ENCODE data around the gene ARVCF.

ARVCF gene

GRCh38 chr22:19961868-19962245 lies 54.8 kb downstream of the ARVCF start:
- Histone ChIP-seq H2BK15ac (ENCODE audit: low read length) (peak overlapping the region; percentile 98), H3K9ac (ENCODE audit: low read depth, low read length, poor library complexity) (peak overlapping the region; percentile 44), H3K27ac (replicated peaks; ENCODE audit: low read length) (no peak overlapping the region), H3K79me1 (ENCODE audit: low read depth, low read length) (peaks cover 3% of the 10 kb centered on the region), H3K36me3 (replicated peaks in 1 of 2; ENCODE audit: control insufficient read depth in 2 of 2, insufficient read depth in 2 of 2, low read length in 2 of 2) (peaks cover 0 to 2% of the 10 kb centered on the region in 2 donors), H3K4me3 (ENCODE audit: low read length in 2 of 2) (no peak overlapping the region), H4K91ac (ENCODE audit: low read depth, low read length, poor library complexity) (no peak overlapping the region), H3K4me2 (ENCODE audit: insufficient read depth, low read length, poor library complexity, severe bottlenecking) (no peak overlapping the region), H3K23ac (ENCODE audit: low read depth, low read length, poor library complexity) (peak overlapping the region; percentile 100), H2AK5ac (ENCODE audit: low read depth, low read length) (peak overlapping the region; percentile 98), H2BK12ac (ENCODE audit: low read length) (no peak overlapping the region), H3K27me3 (ENCODE audit: control insufficient read depth in 3 of 3, insufficient read depth in 3 of 3, low read depth in 1 of 3, low read length in 3 of 3) (no peaks in the 10 kb centered on the region), H2BK120ac (ENCODE audit: low read depth, low read length) (peak overlapping the region; percentile 85), H2AFZ (ENCODE audit: low read length) (no peak overlapping the region), H3K14ac (ENCODE audit: low read length) (peak overlapping the region; percentile 63), H3K4me1 (ENCODE audit: control insufficient read depth in 2 of 2, insufficient read depth in 1 of 2, low read depth in 1 of 2, low read length in 2 of 2) (peaks cover 20 to 31% of the 10 kb centered on the region in 2 donors), H3K9me3 (replicated peaks in 1 of 2; ENCODE audit: control insufficient read depth in 2 of 2, insufficient read depth in 1 of 2, low read depth in 1 of 2, low read length in 2 of 2) (peaks cover 0 to 2% of the 10 kb centered on the region in 2 donors), H3K4ac (ENCODE audit: low read length) (peak overlapping the region; percentile 92), H2BK5ac (ENCODE audit: low read length) (peak overlapping the region; percentile 93), H3K18ac (ENCODE audit: low read length) (peak overlapping the region; percentile 87), H4K8ac (ENCODE audit: low read depth, low read length) (no peak overlapping the region)
- no peak for DNase-seq (ENCODE audit: low spot score)
- no CpG with 5 or more reads among the region's 8 CpGs for WGBS, 2 donors (ENCODE audit: extremely low coverage in 2 of 2, insufficient read length in 2 of 2, insufficient replicate concordance in 1 of 2)

GRCh38 chr22:19961201-19961580 lies 55.4 kb downstream of the ARVCF start:
- no peak overlapping the region for H3K18ac ChIP-seq (ENCODE audit: low read length)
- no peak overlapping the region for H2AFZ ChIP-seq (ENCODE audit: low read length)
- H4K8ac ChIP-seq (ENCODE audit: low read depth, low read length): no peak overlapping the region
- peaks cover 3% of the 10 kb centered on the region for H3K79me1 ChIP-seq (ENCODE audit: low read depth, low read length)
- H3K4me3 ChIP-seq (ENCODE audit: low read length in 2 of 2): no peak overlapping the region
- peak overlapping the region; percentile 82 for H2BK5ac ChIP-seq (ENCODE audit: low read length)
- no peak overlapping the region for H3K4me2 ChIP-seq (ENCODE audit: insufficient read depth, low read length, poor library complexity, severe bottlenecking)
- peaks cover 0 to 2% of the 10 kb centered on the region in 2 donors for H3K36me3 ChIP-seq (replicated peaks in 1 of 2; ENCODE audit: control insufficient read depth in 2 of 2, insufficient read depth in 2 of 2, low read length in 2 of 2)
- DNase-seq (ENCODE audit: low spot score): no peak
- peaks cover 0 to 2% of the 10 kb centered on the region in 2 donors for H3K9me3 ChIP-seq (replicated peaks in 1 of 2; ENCODE audit: control insufficient read depth in 2 of 2, insufficient read depth in 1 of 2, low read depth in 1 of 2, low read length in 2 of 2)
- WGBS, 2 donors (ENCODE audit: extremely low coverage in 2 of 2, insufficient read length in 2 of 2, insufficient replicate concordance in 1 of 2): no CpG with 5 or more reads among the region's 9 CpGs
- H3K27ac ChIP-seq (replicated peaks; ENCODE audit: low read length): no peak overlapping the region
- no peak overlapping the region for H2BK12ac ChIP-seq (ENCODE audit: low read length)
- H2BK120ac ChIP-seq (ENCODE audit: low read depth, low read length): peak overlapping the region; percentile 85
- H2AK5ac ChIP-seq (ENCODE audit: low read depth, low read length): peak overlapping the region; percentile 98
- no peak overlapping the region for H3K4ac ChIP-seq (ENCODE audit: low read length)
- no peak overlapping the region for H4K91ac ChIP-seq (ENCODE audit: low read depth, low read length, poor library complexity)
- peak overlapping the region; percentile 87 for H3K23ac ChIP-seq (ENCODE audit: low read depth, low read length, poor library complexity)
- peak overlapping the region; percentile 98 for H2BK15ac ChIP-seq (ENCODE audit: low read length)
- no peak overlapping the region for H3K9ac ChIP-seq (ENCODE audit: low read depth, low read length, poor library complexity)
- no peak overlapping the region for H3K14ac ChIP-seq (ENCODE audit: low read length)
- peaks cover 20 to 27% of the 10 kb centered on the region in 2 donors for H3K4me1 ChIP-seq (ENCODE audit: control insufficient read depth in 2 of 2, insufficient read depth in 1 of 2, low read depth in 1 of 2, low read length in 2 of 2)
- H3K27me3 ChIP-seq (ENCODE audit: control insufficient read depth in 3 of 3, insufficient read depth in 3 of 3, low read depth in 1 of 3, low read length in 3 of 3): no peaks in the 10 kb centered on the region

DNA sequence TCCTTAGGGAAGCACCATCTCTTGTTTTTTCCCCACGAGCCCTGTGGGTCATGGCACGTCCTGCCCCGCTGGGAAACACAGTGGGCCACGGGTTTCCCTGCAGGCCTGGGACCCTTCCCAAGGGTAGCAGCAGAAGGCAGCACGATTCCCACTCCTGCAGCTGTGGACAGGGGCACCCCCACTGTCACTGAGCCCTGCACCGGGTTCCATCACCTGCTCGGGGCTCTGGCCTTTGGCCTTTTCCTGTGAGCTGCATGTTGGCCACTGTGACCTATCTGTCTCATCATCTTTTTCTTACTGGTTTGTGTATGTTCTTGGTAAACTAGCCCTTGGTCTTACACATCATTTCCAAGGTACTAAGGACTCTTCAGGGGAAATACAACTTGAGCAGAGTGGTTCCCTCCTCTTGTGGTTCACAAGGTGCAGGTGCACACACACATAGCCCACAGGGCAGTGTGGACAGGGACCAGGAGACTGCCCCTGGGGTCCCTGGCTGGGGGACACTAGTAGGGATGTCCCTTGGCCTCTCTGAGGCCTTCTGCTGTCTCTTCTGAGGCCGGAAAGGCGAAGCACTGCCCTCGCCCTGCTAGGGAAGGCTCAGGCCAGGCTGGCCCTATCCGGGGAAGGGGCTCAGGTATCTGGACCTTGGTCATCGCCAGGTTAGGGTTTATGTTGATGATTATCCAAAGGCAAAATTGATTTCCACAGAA lies 56.0 kb downstream of the ARVCF start:
- Histone ChIP-seq H3K4ac (ENCODE audit: low read length) (no peak overlapping the region), H3K18ac (ENCODE audit: low read length) (peak overlapping the region; percentile 32), H2AFZ (ENCODE audit: low read length) (no peak overlapping the region), H2BK15ac (ENCODE audit: low read length) (no peak overlapping the region), H2AK5ac (ENCODE audit: low read depth, low read length) (no peak overlapping the region), H2BK120ac (ENCODE audit: low read depth, low read length) (no peak overlapping the region), H3K27me3 (ENCODE audit: control insufficient read depth in 3 of 3, insufficient read depth in 3 of 3, low read depth in 1 of 3, low read length in 3 of 3) (no peaks in the 10 kb centered on the region), H3K4me2 (ENCODE audit: insufficient read depth, low read length, poor library complexity, severe bottlenecking) (no peak overlapping the region), H3K36me3 (replicated peaks in 1 of 2; ENCODE audit: control insufficient read depth in 2 of 2, insufficient read depth in 2 of 2, low read length in 2 of 2) (peaks cover 0 to 2% of the 10 kb centered on the region in 2 donors), H3K27ac (replicated peaks; ENCODE audit: low read length) (no peak overlapping the region), H3K14ac (ENCODE audit: low read length) (no peak overlapping the region), H2BK12ac (ENCODE audit: low read length) (no peak overlapping the region), H4K8ac (ENCODE audit: low read depth, low read length) (no peak overlapping the region), H2BK5ac (ENCODE audit: low read length) (no peak overlapping the region), H3K4me3 (ENCODE audit: low read length in 2 of 2) (no peak overlapping the region), H4K91ac (ENCODE audit: low read depth, low read length, poor library complexity) (no peak overlapping the region), H3K23ac (ENCODE audit: low read depth, low read length, poor library complexity) (no peak overlapping the region), H3K9ac (ENCODE audit: low read depth, low read length, poor library complexity) (no peak overlapping the region), H3K4me1 (ENCODE audit: control insufficient read depth in 2 of 2, insufficient read depth in 1 of 2, low read depth in 1 of 2, low read length in 2 of 2) (peaks cover 20 to 23% of the 10 kb centered on the region in 2 donors), H3K9me3 (replicated peaks in 1 of 2; ENCODE audit: control insufficient read depth in 2 of 2, insufficient read depth in 1 of 2, low read depth in 1 of 2, low read length in 2 of 2) (peaks cover 0 to 2% of the 10 kb centered on the region in 2 donors), H3K79me1 (ENCODE audit: low read depth, low read length) (peaks cover 3% of the 10 kb centered on the region)
- no CpG with 5 or more reads among the region's 12 CpGs for WGBS, 2 donors (ENCODE audit: extremely low coverage in 2 of 2, insufficient read length in 2 of 2, insufficient replicate concordance in 1 of 2)
- no peak for DNase-seq (ENCODE audit: low spot score)

DNA sequence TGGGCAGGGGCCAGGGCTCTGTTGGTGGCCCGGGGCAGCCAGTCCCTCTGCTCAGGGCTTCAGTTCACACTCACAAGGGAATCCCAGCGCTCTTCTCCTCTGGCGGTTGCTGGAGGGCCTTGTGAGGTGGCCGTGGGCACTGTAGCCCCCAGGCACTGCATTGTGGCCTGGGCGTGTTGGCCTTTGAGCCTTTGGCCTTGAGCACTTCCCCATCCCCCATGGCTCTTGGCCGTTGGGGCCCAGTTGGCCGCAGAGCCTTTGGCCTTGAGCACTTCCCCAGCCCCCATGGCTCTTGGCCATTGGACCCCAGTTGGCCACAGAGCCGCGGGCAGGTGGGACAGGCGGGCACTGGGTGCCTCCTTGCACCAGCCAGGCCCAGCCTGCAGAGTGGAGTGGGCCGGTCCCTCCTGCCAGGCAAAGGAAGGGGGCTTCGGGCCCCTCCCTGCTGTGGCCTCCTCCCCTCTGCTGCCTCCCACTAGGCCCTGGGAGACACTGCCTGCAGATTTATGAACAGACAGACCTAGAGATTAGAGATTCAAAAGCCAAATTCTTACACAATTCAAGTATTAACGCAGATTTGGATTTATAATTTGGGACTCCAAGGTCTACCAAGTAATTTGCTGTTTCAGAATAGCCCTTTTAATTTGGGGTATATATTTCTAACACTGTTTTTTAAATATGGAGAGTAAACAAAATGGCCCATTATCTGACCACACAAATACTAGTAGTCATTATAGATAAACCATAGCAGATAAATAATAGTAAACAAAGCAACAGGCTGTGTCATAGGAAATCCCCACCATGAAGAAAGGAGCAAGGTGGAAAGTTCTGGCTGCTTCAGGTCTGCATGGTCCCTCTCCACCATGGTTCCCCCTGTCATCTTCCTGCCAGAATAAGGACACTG lies 56.8 kb downstream of the ARVCF start:
- Histone ChIP-seq H3K79me1 (ENCODE audit: low read depth, low read length) (peaks cover 3% of the 10 kb centered on the region), H3K4me3 (ENCODE audit: low read length in 2 of 2) (peak overlapping the region in 1 of 2 donors; percentile 45), H2AFZ (ENCODE audit: low read length) (peak overlapping the region; percentile 84), H3K4me1 (ENCODE audit: control insufficient read depth in 2 of 2, insufficient read depth in 1 of 2, low read depth in 1 of 2, low read length in 2 of 2) (peaks cover 22 to 23% of the 10 kb centered on the region in 2 donors), H2BK120ac (ENCODE audit: low read depth, low read length) (no peak overlapping the region), H4K91ac (ENCODE audit: low read depth, low read length, poor library complexity) (no peak overlapping the region), H3K23ac (ENCODE audit: low read depth, low read length, poor library complexity) (peak overlapping the region; percentile 94), H2BK12ac (ENCODE audit: low read length) (peak overlapping the region; percentile 47), H3K9me3 (replicated peaks in 1 of 2; ENCODE audit: control insufficient read depth in 2 of 2, insufficient read depth in 1 of 2, low read depth in 1 of 2, low read length in 2 of 2) (peaks cover 0 to 2% of the 10 kb centered on the region in 2 donors), H3K36me3 (replicated peaks in 1 of 2; ENCODE audit: control insufficient read depth in 2 of 2, insufficient read depth in 2 of 2, low read length in 2 of 2) (peaks cover 0 to 2% of the 10 kb centered on the region in 2 donors), H3K27me3 (ENCODE audit: control insufficient read depth in 3 of 3, insufficient read depth in 3 of 3, low read depth in 1 of 3, low read length in 3 of 3) (no peaks in the 10 kb centered on the region), H3K9ac (ENCODE audit: low read depth, low read length, poor library complexity) (peak overlapping the region; percentile 78), H3K18ac (ENCODE audit: low read length) (peak overlapping the region; percentile 94), H3K14ac (ENCODE audit: low read length) (peak overlapping the region; percentile 47), H2BK5ac (ENCODE audit: low read length) (peak overlapping the region; percentile 48), H2AK5ac (ENCODE audit: low read depth, low read length) (peak overlapping the region; percentile 77), H4K8ac (ENCODE audit: low read depth, low read length) (peak overlapping the region; percentile 72), H2BK15ac (ENCODE audit: low read length) (peak overlapping the region; percentile 38), H3K4ac (ENCODE audit: low read length) (no peak overlapping the region), H3K4me2 (ENCODE audit: insufficient read depth, low read length, poor library complexity, severe bottlenecking) (no peak overlapping the region), H3K27ac (replicated peaks; ENCODE audit: low read length) (peak overlapping the region; percentile 38)
- DNase-seq (ENCODE audit: low spot score): no peak
- no CpG with 5 or more reads among the region's 13 CpGs for WGBS, 2 donors (ENCODE audit: extremely low coverage in 2 of 2, insufficient read length in 2 of 2, insufficient replicate concordance in 1 of 2)

Data from neuronal stem cell (in vitro differentiated cells).